Measurements from ENCODE around the gene KCNMA1.

GRCh38 chr10:77360835-77361234 lies 276.8 kb downstream of the KCNMA1 start:
- TF ChIP-seq CTCF (IDR thresholded peaks at IDR 0.05), result no peak
- no peak for TF ChIP-seq ZFX (IDR thresholded peaks at IDR 0.05; ENCODE audit: borderline replicate concordance)

Measured in 22Rv1 (cell line).